Spleen (tissue), 11 donors: ENCODE measurements around the gene TAF1B. TPM values are rescaled to one million over a fixed set of nuclear protein-coding genes. Genes with fewer than 3 reads are reported as not detected.

ENCODE experiments used
- DNase-seq: peaks from one replicate; pipeline ENCODE4 v3.0.0-alpha.2; 2020
- H3K27ac ChIP-seq, 8 donors: fragments of 200-600 bp; sonication (generic) in 7 of 8; 1 replicate in 4 of 8; 2 replicates in 4 of 8; pipeline versions ENCODE4 v1.5.0 to v1.8.0; 2016 to 2021; ENCODE audit warnings: inconsistent platforms in 4 of 8, mild to moderate bottlenecking in 4 of 8, moderate library complexity in 1 of 8
- H3K27me3 ChIP-seq, 7 donors: fragments of 200-600 bp; sonication (generic) in 6 of 7; replicated peaks in 1 of 7; 1 replicate in 4 of 7; 2 replicates in 3 of 7; pipeline versions ENCODE4 v1.5.0 to v1.8.0; 2016 to 2021; ENCODE audit warnings: inconsistent platforms in 3 of 7, mild to moderate bottlenecking in 1 of 7
- H3K36me3 ChIP-seq, 6 donors: fragments of 200-600 bp; sonication (generic) in 5 of 6; 1 replicate in 4 of 6; 2 replicates in 2 of 6; pipeline versions ENCODE4 v1.5.0 to v1.8.0; 2016 to 2021; ENCODE audit warnings: inconsistent platforms in 2 of 6
- H3K4me1 ChIP-seq, 6 donors: fragments of 200-600 bp; sonication (generic) in 5 of 6; 1 replicate in 3 of 6; 2 replicates in 3 of 6; pipeline versions ENCODE4 v1.5.0 to v1.8.0; 2016 to 2021; ENCODE audit warnings: inconsistent platforms in 3 of 6
- H3K4me3 ChIP-seq, 8 donors: fragments of 200-600 bp; sonication (generic) in 7 of 8; 1 replicate in 4 of 8; 2 replicates in 4 of 8; pipeline versions ENCODE4 v1.5.0 to v1.8.0; 2016 to 2021; ENCODE audit warnings: inconsistent platforms in 4 of 8, mild to moderate bottlenecking in 4 of 8, moderate library complexity in 2 of 8
- H3K9me3 ChIP-seq, 8 donors: fragments of 200-600 bp; sonication (generic) in 7 of 8; 1 replicate in 4 of 8; 2 replicates in 4 of 8; pipeline versions ENCODE4 v1.5.0 to v1.8.0; 2016 to 2021; ENCODE audit warnings: inconsistent platforms in 4 of 8
- POLR2A ChIP-seq, 3 donors: fragments of 450-650 bp; IDR thresholded peaks; one replicate each; pipeline ENCODE4 v1.5.1; 2017; ENCODE audit warnings: antibody characterized with exemption in 3 of 3, mild to moderate bottlenecking in 1 of 3
- POLR2AphosphoS5 ChIP-seq, 3 donors: sonication (generic); formaldehyde crosslinking; IDR thresholded peaks; one replicate each; pipeline ENCODE4 v1.5.1; 2017; ENCODE audit warnings: antibody characterized with exemption in 3 of 3
- WGBS, 5 donors: extraction: QIAGEN DNeasy Blood & Tissue Kit in 3 of 5; methylation state at CpG; one replicate each; pipeline versions ENCODE4 v1.1.5 to v1.1.7; 2013 to 2018; 5-methylcytosine and 5-hydroxymethylcytosine counted together
- intact Hi-C: fragments of 100-400 bp; cut with DNase I; formaldehyde crosslinking; loops from one replicate; pipeline ENCODE4 v1.15.0; 2023; ENCODE audit warnings: low total_unique reads
- polyA plus RNA-seq, 3 donors: library from polyadenylated mRNA; stranded (reverse); fragments of 200-250 nt; gene quantifications; one replicate each; pipeline ENCODE4 v1.2.1, GENCODE V29; 2013
- total RNA-seq, 7 donors: library from RNA; depleted of rRNA in 3 of 7; stranded (reverse); fragments of >200 nt in 3 of 7; fragmentation: NEBNext Ultra II Directional in 4 of 7; extraction: Animal tissue kit (Norgen Biotek cat#: 25700) in 4 of 7; gene quantifications; one replicate each; pipeline versions ENCODE4 v1.1.0 to v1.2.1, GENCODE V29; 2016 to 2021
- TF ChIP-seq, protein P1 (sequence below), 11 experiments: fragments of 200-600 bp in 7 of 11; fragments of 450-650 bp in 4 of 11; sonication (generic) in 4 of 11; IDR thresholded peaks in 8 of 11; conservative IDR thresholded peaks in 3 of 11; 1 replicate in 7 of 11; 2 replicates in 4 of 11; pipeline versions ENCODE4 v1.4.0 to v1.8.0; 2016 to 2021; ENCODE audit warnings: antibody characterized with exemption in 11 of 11, inconsistent platforms in 4 of 11, mild to moderate bottlenecking in 1 of 11
- donor health status: healthy with polysubstance abuse.
- donor health status: DM: no; HTN: no; CAD: no; lungs with moderate emphysema.
- donor health status: DM: no; HTN: no; CAD: no.
- donor health status: Bipolar disorder and iron deficiency.
- donor health status: healthy.
- donor health status: DM: no; HTN: no; CAD: no.
- donor health status: DM: yes; HTN: yes; CAD: no.

Gene TAF1B
- total and polyA plus RNA-seq, 10 donors, result 3.8 to 26.5 (median 16.7) TPM

DNA sequence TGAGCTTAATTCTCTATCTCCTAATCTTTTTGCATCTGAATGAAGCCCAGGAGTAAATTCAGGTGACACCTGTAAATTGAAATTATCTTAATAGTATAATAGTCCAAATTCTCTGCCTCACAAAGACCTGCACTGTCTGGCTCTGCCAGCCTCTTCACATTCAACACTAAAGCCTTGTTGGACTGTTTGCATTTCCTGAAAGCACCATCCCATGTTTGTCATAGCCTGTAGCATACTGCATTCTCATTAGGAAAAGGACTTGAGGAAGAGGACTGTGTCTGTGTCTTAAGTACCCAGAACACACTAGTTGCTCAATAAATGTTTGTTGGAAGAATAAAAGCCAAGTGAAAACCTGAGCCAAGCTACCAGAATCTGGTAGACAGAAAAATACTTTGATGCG is 65.4 kb downstream of the TAF1B start:
- no peak for DNase-seq
- 96 to 100% (median 98%) methylated on average over 1 of the region's 1 CpG for WGBS, 5 donors
- Histone ChIP-seq H3K27ac (no peak overlapping the region), H3K36me3 (peaks cover 0 to 75% (median 6%) of the 10 kb centered on the region in 6 donors), H3K4me3 (no peak overlapping the region), H3K9me3 (no peaks in the 10 kb centered on the region), H3K27me3 (no peaks in the 10 kb centered on the region), H3K4me1 (no peaks in the 10 kb centered on the region)
- intact Hi-C loops, result no loop called here
- TF ChIP-seq POLR2A (IDR thresholded peaks at IDR 0.05), result no peak
- no peak for TF ChIP-seq POLR2AphosphoS5 (IDR thresholded peaks at IDR 0.05)
- TF ChIP-seq, protein P1, sequence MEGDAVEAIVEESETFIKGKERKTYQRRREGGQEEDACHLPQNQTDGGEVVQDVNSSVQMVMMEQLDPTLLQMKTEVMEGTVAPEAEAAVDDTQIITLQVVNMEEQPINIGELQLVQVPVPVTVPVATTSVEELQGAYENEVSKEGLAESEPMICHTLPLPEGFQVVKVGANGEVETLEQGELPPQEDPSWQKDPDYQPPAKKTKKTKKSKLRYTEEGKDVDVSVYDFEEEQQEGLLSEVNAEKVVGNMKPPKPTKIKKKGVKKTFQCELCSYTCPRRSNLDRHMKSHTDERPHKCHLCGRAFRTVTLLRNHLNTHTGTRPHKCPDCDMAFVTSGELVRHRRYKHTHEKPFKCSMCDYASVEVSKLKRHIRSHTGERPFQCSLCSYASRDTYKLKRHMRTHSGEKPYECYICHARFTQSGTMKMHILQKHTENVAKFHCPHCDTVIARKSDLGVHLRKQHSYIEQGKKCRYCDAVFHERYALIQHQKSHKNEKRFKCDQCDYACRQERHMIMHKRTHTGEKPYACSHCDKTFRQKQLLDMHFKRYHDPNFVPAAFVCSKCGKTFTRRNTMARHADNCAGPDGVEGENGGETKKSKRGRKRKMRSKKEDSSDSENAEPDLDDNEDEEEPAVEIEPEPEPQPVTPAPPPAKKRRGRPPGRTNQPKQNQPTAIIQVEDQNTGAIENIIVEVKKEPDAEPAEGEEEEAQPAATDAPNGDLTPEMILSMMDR (IDR thresholded peaks at IDR 0.05 in 8 of 11, conservative IDR thresholded peaks at IDR 0.05 in 3 of 11), result no peak

DNA sequence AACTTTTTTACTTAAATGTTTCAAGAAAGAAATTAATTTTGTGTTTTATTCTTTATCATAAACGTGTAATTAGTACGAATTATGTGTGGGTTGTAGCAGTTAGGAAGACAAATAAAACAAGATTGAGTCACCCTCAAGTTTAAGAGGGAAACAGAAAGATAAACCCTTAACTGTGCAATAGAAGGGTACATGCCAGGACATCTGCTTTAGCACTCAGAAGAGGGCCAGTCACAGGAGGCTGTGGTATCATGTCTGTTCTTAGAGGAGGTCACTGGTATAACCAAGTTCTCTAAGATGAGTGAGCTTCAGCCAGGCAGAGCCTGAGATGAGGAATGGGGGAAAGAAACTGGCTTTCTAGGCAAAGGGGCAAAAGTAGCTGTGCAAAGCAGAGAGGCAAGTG is 65.8 kb downstream of the TAF1B start:
- intact Hi-C loops, result no loop called here
- TF ChIP-seq POLR2A (IDR thresholded peaks at IDR 0.05) (no peak), POLR2AphosphoS5 (IDR thresholded peaks at IDR 0.05) (no peak)
- TF ChIP-seq, protein P1 (IDR thresholded peaks at IDR 0.05 in 8 of 11, conservative IDR thresholded peaks at IDR 0.05 in 3 of 11), result no peak

DNA sequence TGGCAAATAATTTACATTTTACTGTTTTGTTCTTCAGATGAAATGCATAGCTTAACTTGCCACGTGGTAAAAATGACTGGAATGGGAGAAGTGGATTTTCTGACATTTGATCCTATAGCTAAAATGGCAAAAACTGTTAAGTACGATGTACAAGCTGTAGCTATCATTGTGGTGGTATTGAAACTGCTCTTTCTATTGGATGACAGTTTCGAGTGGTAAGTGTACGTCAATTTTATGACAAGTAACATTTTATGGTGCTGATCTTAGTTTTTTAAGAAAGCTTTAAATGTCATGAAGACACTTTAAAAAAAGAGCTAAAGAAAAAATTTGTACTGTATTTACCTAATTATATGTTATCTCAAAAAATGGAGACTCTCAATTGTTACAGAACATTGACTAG is 67.4 kb downstream of the TAF1B start:
- Histone ChIP-seq H3K4me1 (no peaks in the 10 kb centered on the region), H3K27ac (no peak overlapping the region), H3K36me3 (peaks cover 0 to 81% (median 18%) of the 10 kb centered on the region in 6 donors), H3K9me3 (no peaks in the 10 kb centered on the region), H3K27me3 (no peaks in the 10 kb centered on the region), H3K4me3 (no peak overlapping the region)
- TF ChIP-seq POLR2AphosphoS5 (IDR thresholded peaks at IDR 0.05), result no peak
- TF ChIP-seq, protein P1 (IDR thresholded peaks at IDR 0.05 in 8 of 11, conservative IDR thresholded peaks at IDR 0.05 in 3 of 11), result no peak
- TF ChIP-seq POLR2A (IDR thresholded peaks at IDR 0.05), result no peak
- intact Hi-C loops, result no loop called here
- no peak for DNase-seq
- 71 to 92% (median 86%) methylated on average over 4 of the region's 4 CpGs for WGBS, 5 donors

More for the DNA sequence above, 65.8 kb downstream of the TAF1B start:
- Histone ChIP-seq H3K4me3 (no peak overlapping the region), H3K27me3 (no peaks in the 10 kb centered on the region), H3K9me3 (no peaks in the 10 kb centered on the region), H3K27ac (no peak overlapping the region), H3K4me1 (no peaks in the 10 kb centered on the region), H3K36me3 (peaks cover 0 to 80% (median 10%) of the 10 kb centered on the region in 6 donors)
- no peak for DNase-seq
- 79 to 95% (median 85%) methylated on average over 2 of the region's 2 CpGs for WGBS, 5 donors

DNA sequence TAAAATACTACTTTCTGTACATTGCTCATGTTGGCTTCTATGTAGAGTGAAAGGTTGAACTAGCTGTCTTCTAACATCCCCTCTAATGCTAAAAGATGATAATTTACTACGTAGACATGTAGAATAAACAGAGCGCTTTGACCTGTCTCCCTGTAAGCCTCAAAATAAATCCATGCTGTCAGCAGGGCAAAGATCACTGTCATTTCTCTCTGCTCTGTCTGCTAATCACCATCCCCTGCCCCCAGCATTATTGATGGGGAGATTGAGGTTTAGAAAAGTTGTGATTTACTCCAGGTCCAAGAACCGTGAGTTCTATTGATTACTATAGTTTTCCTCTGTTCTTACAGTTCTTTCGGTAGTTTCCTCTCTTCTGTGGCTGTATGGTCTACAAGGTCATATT is 69.2 kb downstream of the TAF1B start:
- H3K4me1 ChIP-seq, result no peaks in the 10 kb centered on the region
- no peak overlapping the region for H3K4me3 ChIP-seq
- 93 to 97% (median 94%) methylated on average over 4 of the region's 4 CpGs for WGBS, 5 donors
- no peak for DNase-seq
- H3K27me3 ChIP-seq, result no peaks in the 10 kb centered on the region
- intact Hi-C loops, result no loop called here
- H3K9me3 ChIP-seq, result no peaks in the 10 kb centered on the region
- TF ChIP-seq POLR2AphosphoS5 (IDR thresholded peaks at IDR 0.05), result no peak
- TF ChIP-seq, protein P1 (IDR thresholded peaks at IDR 0.05 in 8 of 11, conservative IDR thresholded peaks at IDR 0.05 in 3 of 11), result no peak
- no peak for TF ChIP-seq POLR2A (IDR thresholded peaks at IDR 0.05)
- peaks cover 0 to 79% (median 17%) of the 10 kb centered on the region in 6 donors for H3K36me3 ChIP-seq
- H3K27ac ChIP-seq, result no peak overlapping the region
